OCI-LY1 (cell line): ENCODE data around the gene GATAD1.

Experiments used
- H2AFZ ChIP-seq: fragments of 200-600 bp; sonication (generic), shearing (Covaris generic); 2 replicates; pipeline ENCODE4 v1.6.0; 2014; ENCODE audit warnings: antibody characterized with exemption, mild to moderate bottlenecking, low read length
- H3F3A ChIP-seq: fragments of 200-600 bp; sonication (generic), shearing (Covaris generic); 2 replicates; pipeline ENCODE4 v1.6.0; 2014; ENCODE audit warnings: mild to moderate bottlenecking, antibody characterized with exemption, low read length, moderate library complexity; ENCODE audit not compliant: insufficient read depth
- H3K27ac ChIP-seq: fragments of 200-600 bp; sonication (generic); 2 replicates; pipeline ENCODE4 v1.5.1; 2014; ENCODE audit warnings: low read length, mixed run types, mild to moderate bottlenecking, low read depth; ENCODE audit not compliant: poor library complexity, severe bottlenecking
- H3K27me3 ChIP-seq: fragments of 200-600 bp; sonication (generic); 2 replicates; pipeline ENCODE4 v1.6.0; 2014; ENCODE audit warnings: antibody characterized with exemption, mild to moderate bottlenecking, low read length, moderate library complexity; ENCODE audit not compliant: insufficient read depth
- H3K36me3 ChIP-seq: fragments of 200-600 bp; sonication (generic); 2 replicates; pipeline ENCODE4 v1.6.1; 2014; ENCODE audit warnings: mild to moderate bottlenecking, antibody characterized with exemption, low read length, moderate library complexity, mixed read lengths; ENCODE audit not compliant: insufficient read depth
- H3K4me1 ChIP-seq: fragments of 200-600 bp; sonication (generic); 2 replicates; pipeline ENCODE4 v1.5.1; 2014; ENCODE audit warnings: mild to moderate bottlenecking, low read length, moderate library complexity; ENCODE audit not compliant: insufficient read depth, severe bottlenecking
- H3K4me2 ChIP-seq: fragments of 200-600 bp; sonication (generic), shearing (Covaris generic); 2 replicates; pipeline ENCODE4 v1.6.1; 2014; ENCODE audit warnings: low read length
- H3K4me3 ChIP-seq: fragments of 200-600 bp; sonication (generic); 2 replicates; pipeline ENCODE4 v1.5.1; 2014; ENCODE audit warnings: low read length, low read depth, mild to moderate bottlenecking, mixed read lengths; ENCODE audit not compliant: poor library complexity, severe bottlenecking
- H3K79me2 ChIP-seq: fragments of 200-600 bp; shearing (Covaris generic); 2 replicates; pipeline ENCODE4 v1.6.1; 2016; ENCODE audit warnings: mixed run types, low read length, mixed read lengths; ENCODE audit not compliant: insufficient read depth
- H3K9ac ChIP-seq: fragments of 200-600 bp; sonication (generic), shearing (Covaris generic); 2 replicates; pipeline ENCODE4 v1.6.1; 2014; ENCODE audit warnings: mild to moderate bottlenecking, low read length, mixed read lengths
- H3K9me2 ChIP-seq: fragments of 200-600 bp; sonication (generic), shearing (Covaris generic); 2 replicates; pipeline ENCODE4 v1.6.1; 2014; ENCODE audit warnings: low read depth, mild to moderate bottlenecking, low read length, mixed read lengths
- H3K9me3 ChIP-seq: fragments of 200-600 bp; shearing (Covaris generic); 2 replicates; pipeline ENCODE4 v1.6.1; 2014; ENCODE audit warnings: low read length, mixed read lengths
- H4K20me1 ChIP-seq: fragments of 200-600 bp; sonication (generic), shearing (Covaris generic); 2 replicates; pipeline ENCODE4 v1.6.0; 2016; ENCODE audit warnings: mild to moderate bottlenecking, low read length; ENCODE audit not compliant: insufficient read depth
- EZH2 ChIP-seq: fragments of 200-600 bp; sonication (generic), shearing (Covaris generic); IDR thresholded peaks from 2 replicates; pipeline ENCODE4 v1.8.0; 2017; ENCODE audit warnings: borderline replicate concordance, mixed run types, mild to moderate bottlenecking, antibody characterized with exemption, low read length, moderate library complexity, mixed read lengths
- TF ChIP-seq, protein P1 (sequence below): fragments of 200-600 bp; sonication (generic), shearing (Covaris generic); IDR thresholded peaks from 2 replicates; pipeline ENCODE4 v1.5.1; 2017; ENCODE audit warnings: mild to moderate bottlenecking, antibody characterized with exemption, low read length, moderate library complexity, mixed read lengths

The GATAD1 gene

GRCh38 chr7:92447345-92448204 is at the start of gene GATAD1:
Gene GATAD1, plus strand, starts transcription at chr7:92447482. Its CDS starts 248 bp downstream, at chr7:92447730.
- peaks cover 28% of the 10 kb centered on the region; the same call in 1 of the 2 replicates for H3K36me3 ChIP-seq
- peak within 1 kb of the TSS; percentile 79 for H3K4me3 ChIP-seq
- TF ChIP-seq EZH2 = no peak
- TF ChIP-seq, protein P1, sequence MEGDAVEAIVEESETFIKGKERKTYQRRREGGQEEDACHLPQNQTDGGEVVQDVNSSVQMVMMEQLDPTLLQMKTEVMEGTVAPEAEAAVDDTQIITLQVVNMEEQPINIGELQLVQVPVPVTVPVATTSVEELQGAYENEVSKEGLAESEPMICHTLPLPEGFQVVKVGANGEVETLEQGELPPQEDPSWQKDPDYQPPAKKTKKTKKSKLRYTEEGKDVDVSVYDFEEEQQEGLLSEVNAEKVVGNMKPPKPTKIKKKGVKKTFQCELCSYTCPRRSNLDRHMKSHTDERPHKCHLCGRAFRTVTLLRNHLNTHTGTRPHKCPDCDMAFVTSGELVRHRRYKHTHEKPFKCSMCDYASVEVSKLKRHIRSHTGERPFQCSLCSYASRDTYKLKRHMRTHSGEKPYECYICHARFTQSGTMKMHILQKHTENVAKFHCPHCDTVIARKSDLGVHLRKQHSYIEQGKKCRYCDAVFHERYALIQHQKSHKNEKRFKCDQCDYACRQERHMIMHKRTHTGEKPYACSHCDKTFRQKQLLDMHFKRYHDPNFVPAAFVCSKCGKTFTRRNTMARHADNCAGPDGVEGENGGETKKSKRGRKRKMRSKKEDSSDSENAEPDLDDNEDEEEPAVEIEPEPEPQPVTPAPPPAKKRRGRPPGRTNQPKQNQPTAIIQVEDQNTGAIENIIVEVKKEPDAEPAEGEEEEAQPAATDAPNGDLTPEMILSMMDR = no peak; the same call in 1 of the 2 replicates
- H3F3A ChIP-seq = peaks cover 6% of the 10 kb centered on the region; the same call in 1 of the 2 replicates
- peaks cover 15% of the 10 kb centered on the region for H3K4me1 ChIP-seq
- H3K27ac ChIP-seq = peak within 1 kb of the TSS; percentile 64
- no peaks in the 10 kb centered on the region for H3K79me2 ChIP-seq
- no peaks in the 10 kb centered on the region for H3K9me3 ChIP-seq
- H4K20me1 ChIP-seq = no peaks in the 10 kb centered on the region
- H2AFZ ChIP-seq = peak within 1 kb of the TSS; percentile 84
- no peaks in the 10 kb centered on the region for H3K27me3 ChIP-seq
- H3K4me2 ChIP-seq = peak within 1 kb of the TSS; percentile 70
- H3K9ac ChIP-seq = peak within 1 kb of the TSS; percentile 92
- no peaks in the 10 kb centered on the region for H3K9me2 ChIP-seq

GRCh38 chr7:92397542-92397941 is 49.7 kb upstream of the GATAD1 start:
- Histone ChIP-seq H3K4me3 (no peak overlapping the region), H3K9me3 (no peaks in the 10 kb centered on the region), H4K20me1 (no peaks in the 10 kb centered on the region), H3K9me2 (no peaks in the 10 kb centered on the region), H3K9ac (no peak overlapping the region), H3K36me3 (peaks cover 37% of the 10 kb centered on the region), H3K79me2 (no peaks in the 10 kb centered on the region), H3K4me2 (no peak overlapping the region), H3K27me3 (no peaks in the 10 kb centered on the region), H3F3A (no peaks in the 10 kb centered on the region), H3K27ac (no peak overlapping the region), H3K4me1 (no peaks in the 10 kb centered on the region), H2AFZ (no peak overlapping the region)
- TF ChIP-seq, protein P1 = no peak
- no peak for TF ChIP-seq EZH2

- H3K9ac ChIP-seq = no peak overlapping the region
- no peak overlapping the region for H2AFZ ChIP-seq
- no peaks in the 10 kb centered on the region for H3K79me2 ChIP-seq
- H3K9me2 ChIP-seq = no peaks in the 10 kb centered on the region
- H3K4me3 ChIP-seq = no peak overlapping the region
- peaks cover 37% of the 10 kb centered on the region for H3K36me3 ChIP-seq
- no peaks in the 10 kb centered on the region for H3K4me1 ChIP-seq
- no peak overlapping the region for H3K27ac ChIP-seq
- no peaks in the 10 kb centered on the region for H3K9me3 ChIP-seq
- no peak overlapping the region for H3K4me2 ChIP-seq
- H4K20me1 ChIP-seq = no peaks in the 10 kb centered on the region
- TF ChIP-seq, protein P1 = no peak
- TF ChIP-seq EZH2 = no peak
- H3F3A ChIP-seq = no peaks in the 10 kb centered on the region
- H3K27me3 ChIP-seq = no peaks in the 10 kb centered on the region
These were observed 47.3 kb upstream of the GATAD1 start for GRCh38 chr7:92400013-92400412.
